Measurements from ENCODE around the gene DYNC1I2.

DYNC1I2 gene

GRCh38 chr2:171726847-171727450, 39.7 kb downstream of the DYNC1I2 start:
- no peak for TF ChIP-seq CTCF (conservative IDR thresholded peaks at IDR 0.05; ENCODE audit: low read depth)
- no peak for DNase-seq (ENCODE audit: low spot score)
- CTCF ChIA-PET, result no interaction called here
- POLR2A ChIA-PET (ENCODE audit: low non-redundant PET), result no interaction called here
- H3K27ac ChIP-seq, result no peak overlapping the region

GRCh38 chr2:171728989-171729951, 42.0 kb downstream of the DYNC1I2 start:
- no peak for TF ChIP-seq CTCF (conservative IDR thresholded peaks at IDR 0.05; ENCODE audit: low read depth)
- CTCF ChIA-PET, result no interaction called here
- H3K27ac ChIP-seq, result no peak overlapping the region
- no peak for DNase-seq (ENCODE audit: low spot score)
- POLR2A ChIA-PET (ENCODE audit: low non-redundant PET), result no interaction called here

GRCh38 chr2:171729952-171730317, 42.7 kb downstream of the DYNC1I2 start:
- no peak for TF ChIP-seq CTCF (conservative IDR thresholded peaks at IDR 0.05; ENCODE audit: low read depth)
- CTCF ChIA-PET, result no interaction called here
- H3K27ac ChIP-seq, result no peak overlapping the region
- DNase-seq (ENCODE audit: low spot score), result no peak
- POLR2A ChIA-PET (ENCODE audit: low non-redundant PET), result no interaction called here

GRCh38 chr2:171735991-171736710, 48.9 kb downstream of the DYNC1I2 start:
- ChIA-PET CTCF (no interaction called here), POLR2A (ENCODE audit: low non-redundant PET) (no interaction called here)
- no peak overlapping the region for H3K27ac ChIP-seq
- DNase-seq (ENCODE audit: low spot score), result no peak
- no peak for TF ChIP-seq CTCF (conservative IDR thresholded peaks at IDR 0.05; ENCODE audit: low read depth)

- no peak overlapping the region for H3K27ac ChIP-seq
- no peak for TF ChIP-seq CTCF (conservative IDR thresholded peaks at IDR 0.05; ENCODE audit: low read depth)
- POLR2A ChIA-PET (ENCODE audit: low non-redundant PET), result no interaction called here
- DNase-seq (ENCODE audit: low spot score), result no peak
- CTCF ChIA-PET, result no interaction called here
Observed at GRCh38 chr2:171741189-171741588, 53.9 kb downstream of the DYNC1I2 start.

GRCh38 chr2:171742760-171743159, 55.5 kb downstream of the DYNC1I2 start:
- ChIA-PET POLR2A (ENCODE audit: low non-redundant PET) (no interaction called here), CTCF (no interaction called here)
- DNase-seq (ENCODE audit: low spot score), result no peak
- no peak for TF ChIP-seq CTCF (conservative IDR thresholded peaks at IDR 0.05; ENCODE audit: low read depth)
- H3K27ac ChIP-seq, result no peak overlapping the region

Measured in RWPE1 (cell line).